Hepatocyte (in vitro differentiated cells): ENCODE results near the gene SLC39A11.

Experiments
- CTCF ChIP-seq: fragments of 200-600 bp; sonication (generic); IDR thresholded peaks from 2 replicates; pipeline ENCODE4 v1.5.1; 2016; ENCODE audit warnings: antibody characterized with exemption, mild to moderate bottlenecking; ENCODE audit not compliant: poor library complexity
- EZH2 ChIP-seq: fragments of 200-600 bp; sonication (generic); IDR thresholded peaks from 2 replicates; pipeline ENCODE4 v1.6.1; 2016; ENCODE audit warnings: antibody characterized with exemption, mild to moderate bottlenecking, borderline replicate concordance

GRCh38 chr17:72968798-72969197, 123.7 kb downstream of the SLC39A11 start:
- TF ChIP-seq CTCF (no peak), EZH2 (no peak)
